Loucy (cell line): ENCODE results near the gene RERE.
"Not testable (repeated sequence)": the region's sequence is repeated elsewhere in the genome, so short reads cannot be mapped to it uniquely, and the experiment has no call there.

ENCODE experiments used
- H2AFZ ChIP-seq: fragments of 200-600 bp; sonication (generic); 2 replicates; pipeline ENCODE4 v1.6.0; 2016; ENCODE audit warnings: antibody characterized with exemption, mild to moderate bottlenecking, low read length, moderate library complexity
- H3F3A ChIP-seq: fragments of 200-600 bp; 2 replicates; pipeline ENCODE4 v1.6.0; 2016; ENCODE audit warnings: antibody characterized with exemption, low read depth, mild to moderate bottlenecking
- H3K27me3 ChIP-seq: fragments of 200-600 bp; sonication (generic); 2 replicates; pipeline ENCODE4 v1.6.1; 2014; ENCODE audit warnings: low read length, mild to moderate bottlenecking; ENCODE audit not compliant: insufficient read depth, poor library complexity, severe bottlenecking
- H3K36me3 ChIP-seq: fragments of 200-600 bp; sonication (generic); 2 replicates; pipeline ENCODE4 v1.6.1; 2016; ENCODE audit warnings: low read length; ENCODE audit not compliant: insufficient read depth
- H3K4me1 ChIP-seq: fragments of 200-600 bp; sonication (generic); 2 replicates; pipeline ENCODE4 v1.5.1; 2014; ENCODE audit warnings: low read length, mild to moderate bottlenecking; ENCODE audit not compliant: insufficient read depth, poor library complexity, severe bottlenecking
- H3K4me2 ChIP-seq: fragments of 200-600 bp; sonication (generic); 2 replicates; pipeline ENCODE4 v1.6.0; 2014; ENCODE audit warnings: antibody characterized with exemption, low read length, low read depth, mild to moderate bottlenecking; ENCODE audit not compliant: poor library complexity, severe bottlenecking
- H3K4me3 ChIP-seq: fragments of 200-600 bp; sonication (generic); 2 replicates; pipeline ENCODE4 v1.5.1; 2014; ENCODE audit warnings: low read length, mild to moderate bottlenecking, mixed read lengths; ENCODE audit not compliant: poor library complexity, severe bottlenecking
- H3K79me2 ChIP-seq: fragments of 200-600 bp; sonication (generic); 2 replicates; pipeline ENCODE4 v1.6.1; 2014; ENCODE audit warnings: low read length; ENCODE audit not compliant: insufficient read depth
- H3K9ac ChIP-seq: fragments of 200-600 bp; sonication (generic); 2 replicates; pipeline ENCODE4 v1.6.0; 2014; ENCODE audit warnings: mild to moderate bottlenecking, low read depth, low read length, moderate library complexity; ENCODE audit not compliant: poor library complexity, severe bottlenecking
- H3K9me2 ChIP-seq: fragments of 200-600 bp; sonication (generic); replicated peaks from 2 replicates; pipeline ENCODE4 v1.6.1; 2016; ENCODE audit warnings: low read depth, low read length, mixed read lengths
- H3K9me3 ChIP-seq: fragments of 200-600 bp; sonication (generic); 2 replicates; pipeline ENCODE4 v1.6.1; 2014; ENCODE audit warnings: mild to moderate bottlenecking, antibody characterized with exemption, low read length, low read depth; ENCODE audit not compliant: insufficient read depth
- H4K20me1 ChIP-seq: fragments of 200-600 bp; sonication (generic); 2 replicates; pipeline ENCODE4 v1.6.0; 2014; ENCODE audit warnings: antibody characterized with exemption, low read length, mild to moderate bottlenecking; ENCODE audit not compliant: insufficient read depth, poor library complexity, severe bottlenecking
- CTCF ChIP-seq: fragments of 200-600 bp; sonication (generic); conservative IDR thresholded peaks from 2 replicates; pipeline ENCODE4 v1.5.1; 2014; ENCODE audit warnings: mild to moderate bottlenecking, antibody characterized with exemption, low read length
- EZH2phosphoT487 ChIP-seq: fragments of 200-600 bp; IDR thresholded peaks from 2 replicates; pipeline ENCODE4 v1.6.1; 2018; ENCODE audit warnings: antibody characterized with exemption, mild to moderate bottlenecking, moderate library complexity, borderline replicate concordance

The RERE gene

GRCh38 chr1:8789314-8790214 lies 27.9 kb downstream of the RERE start:
- Histone ChIP-seq H3K4me3 (peak overlapping the region; percentile 5), H3K27me3 (no peaks in the 10 kb centered on the region), H3K79me2 (peaks cover 62% of the 10 kb centered on the region), H3K4me1 (peaks cover 23% of the 10 kb centered on the region), H3F3A (no peaks in the 10 kb centered on the region), H3K9me2 (no peaks in the 10 kb centered on the region), H3K9me3 (no peaks in the 10 kb centered on the region), H4K20me1 (no peaks in the 10 kb centered on the region), H2AFZ (no peak overlapping the region), H3K36me3 (peaks cover 5% of the 10 kb centered on the region; the same call in 1 of the 2 replicates), H3K9ac (no peak overlapping the region), H3K4me2 (peak overlapping the region; percentile 58)
- no peak for TF ChIP-seq EZH2phosphoT487
- TF ChIP-seq CTCF: no peak

- Histone ChIP-seq H2AFZ (no peak overlapping the region), H4K20me1 (peaks cover 1% of the 10 kb centered on the region), H3K79me2 (peaks cover 72% of the 10 kb centered on the region), H3F3A (no peaks in the 10 kb centered on the region), H3K4me2 (no peak overlapping the region), H3K36me3 (peaks cover 5% of the 10 kb centered on the region; the same call in 1 of the 2 replicates), H3K27me3 (no peaks in the 10 kb centered on the region), H3K9me3 (no peaks in the 10 kb centered on the region), H3K4me3 (no peak overlapping the region), H3K9ac (no peak overlapping the region), H3K9me2 (no peaks in the 10 kb centered on the region), H3K4me1 (peaks cover 24% of the 10 kb centered on the region)
- no peak for TF ChIP-seq EZH2phosphoT487
- no peak for TF ChIP-seq CTCF
These were observed 30.2 kb downstream of the RERE start for GRCh38 chr1:8787218-8787617.

DNA sequence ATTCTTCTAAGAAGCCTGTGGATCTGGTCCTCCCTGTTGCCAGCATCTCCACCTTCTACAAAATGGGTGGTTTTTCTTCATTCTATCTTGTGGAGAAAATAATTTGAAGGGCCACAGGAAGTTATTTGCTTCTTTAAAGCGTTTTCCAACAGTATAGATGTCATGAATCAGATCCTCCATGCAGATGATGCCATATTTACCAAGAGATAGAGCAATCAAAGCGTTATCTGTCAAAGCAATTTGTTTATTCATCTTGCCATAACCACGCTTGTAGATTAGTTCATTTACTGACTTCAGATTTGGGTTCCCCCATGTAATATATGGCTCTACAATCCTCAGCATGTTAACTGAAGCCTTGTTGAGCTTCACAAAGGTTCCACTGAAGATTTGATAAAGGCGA lies 31.2 kb downstream of the RERE start:
- not testable (repeated sequence) for H3K4me2 ChIP-seq, H3K9me2 ChIP-seq, H3K9me3 ChIP-seq, H3K27me3 ChIP-seq, H3K4me3 ChIP-seq, H4K20me1 ChIP-seq, H3F3A ChIP-seq, H2AFZ ChIP-seq, H3K9ac ChIP-seq, H3K36me3 ChIP-seq
- Histone ChIP-seq H3K4me1 (peaks cover 26% of the 10 kb centered on the region), H3K79me2 (peaks cover 75% of the 10 kb centered on the region)

DNA sequence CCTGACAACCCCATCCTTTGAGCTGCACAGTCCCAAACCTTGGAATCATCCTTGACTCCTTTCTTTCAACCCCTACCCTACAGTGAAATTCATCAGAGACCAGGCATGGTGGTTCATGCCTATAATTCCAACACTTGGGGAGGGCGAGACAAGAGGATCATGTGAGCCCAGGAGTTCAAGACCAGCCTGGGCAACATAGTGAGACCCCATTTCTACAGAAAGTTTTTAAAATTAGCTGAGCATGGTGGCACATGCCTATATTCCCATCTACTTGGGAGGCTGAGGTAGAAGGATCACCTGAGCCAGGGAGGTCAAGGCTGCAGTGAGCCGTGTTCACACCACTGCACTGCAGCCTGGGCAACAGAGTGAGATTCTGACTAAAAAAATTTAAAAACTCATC lies 34.5 kb downstream of the RERE start:
- Histone ChIP-seq H3K4me3 (no peak overlapping the region), H3K27me3 (no peaks in the 10 kb centered on the region), H4K20me1 (peaks cover 4% of the 10 kb centered on the region), H3K9ac (no peak overlapping the region), H3K79me2 (peaks cover 85% of the 10 kb centered on the region), H3K4me2 (no peak overlapping the region), H3K9me3 (no peaks in the 10 kb centered on the region), H3F3A (no peaks in the 10 kb centered on the region), H3K9me2 (no peaks in the 10 kb centered on the region), H2AFZ (no peak overlapping the region), H3K4me1 (peaks cover 16% of the 10 kb centered on the region), H3K36me3 (peaks cover 5% of the 10 kb centered on the region; the same call in 1 of the 2 replicates)
- TF ChIP-seq EZH2phosphoT487 (no peak), CTCF (no peak)
